GM06990 (cell line): ENCODE data around the gene GPR162.

Source experiments
- DNase-seq: peaks from one replicate; pipeline ENCODE4 v3.0.0-alpha.2; 2011; ENCODE audit not compliant: insufficient read length; ENCODE audit errors: extremely low read depth
- H3K27me3 ChIP-seq: replicated peaks from 2 replicates; pipeline ENCODE4 v1.6.0; 2011; ENCODE audit warnings: low read length; ENCODE audit not compliant: control insufficient read depth, insufficient read depth
- H3K36me3 ChIP-seq: 2 replicates; pipeline ENCODE4 v1.5.1; 2011; ENCODE audit warnings: low read length; ENCODE audit not compliant: control insufficient read depth, insufficient read depth
- H3K4me3 ChIP-seq: replicated peaks from 2 replicates; pipeline ENCODE4 v1.5.1; 2011; ENCODE audit warnings: low read depth, mild to moderate bottlenecking, control low read depth, low read length
- TF ChIP-seq, protein P1 (sequence below): IDR thresholded peaks from 2 replicates; pipeline ENCODE4 v1.5.1; 2011; ENCODE audit warnings: low read length, control low read depth, mild to moderate bottlenecking, inconsistent platforms; ENCODE audit not compliant: insufficient read depth, poor library complexity, severe bottlenecking

Gene GPR162

DNA sequence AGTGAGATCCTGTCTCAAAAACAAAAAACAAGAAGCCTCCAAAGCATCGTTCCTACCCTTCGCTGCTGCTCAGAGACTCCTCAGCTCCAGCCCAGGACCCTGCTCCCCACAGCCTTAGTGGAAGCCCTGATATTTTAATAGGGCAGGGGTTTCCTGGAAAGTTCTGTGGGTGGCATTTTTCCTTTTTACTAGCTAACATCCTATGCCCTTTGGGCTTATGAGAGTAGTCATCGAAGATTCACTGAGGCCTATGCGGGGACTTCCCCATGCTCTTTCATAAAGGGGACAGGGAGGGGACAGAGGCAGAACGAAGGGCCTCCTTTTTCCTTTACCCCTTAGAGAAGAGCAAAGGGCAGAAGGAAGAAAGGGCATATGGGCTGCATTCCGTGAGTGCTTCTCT lies 41.0 kb upstream of the GPR162 start:
- H3K4me3 ChIP-seq: no peak overlapping the region
- H3K36me3 ChIP-seq: no peaks in the 10 kb centered on the region; the same call in 1 of the 2 replicates
- H3K27me3 ChIP-seq: no peaks in the 10 kb centered on the region
- TF ChIP-seq, protein P1, sequence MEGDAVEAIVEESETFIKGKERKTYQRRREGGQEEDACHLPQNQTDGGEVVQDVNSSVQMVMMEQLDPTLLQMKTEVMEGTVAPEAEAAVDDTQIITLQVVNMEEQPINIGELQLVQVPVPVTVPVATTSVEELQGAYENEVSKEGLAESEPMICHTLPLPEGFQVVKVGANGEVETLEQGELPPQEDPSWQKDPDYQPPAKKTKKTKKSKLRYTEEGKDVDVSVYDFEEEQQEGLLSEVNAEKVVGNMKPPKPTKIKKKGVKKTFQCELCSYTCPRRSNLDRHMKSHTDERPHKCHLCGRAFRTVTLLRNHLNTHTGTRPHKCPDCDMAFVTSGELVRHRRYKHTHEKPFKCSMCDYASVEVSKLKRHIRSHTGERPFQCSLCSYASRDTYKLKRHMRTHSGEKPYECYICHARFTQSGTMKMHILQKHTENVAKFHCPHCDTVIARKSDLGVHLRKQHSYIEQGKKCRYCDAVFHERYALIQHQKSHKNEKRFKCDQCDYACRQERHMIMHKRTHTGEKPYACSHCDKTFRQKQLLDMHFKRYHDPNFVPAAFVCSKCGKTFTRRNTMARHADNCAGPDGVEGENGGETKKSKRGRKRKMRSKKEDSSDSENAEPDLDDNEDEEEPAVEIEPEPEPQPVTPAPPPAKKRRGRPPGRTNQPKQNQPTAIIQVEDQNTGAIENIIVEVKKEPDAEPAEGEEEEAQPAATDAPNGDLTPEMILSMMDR: no peak
- no peak for DNase-seq

DNA sequence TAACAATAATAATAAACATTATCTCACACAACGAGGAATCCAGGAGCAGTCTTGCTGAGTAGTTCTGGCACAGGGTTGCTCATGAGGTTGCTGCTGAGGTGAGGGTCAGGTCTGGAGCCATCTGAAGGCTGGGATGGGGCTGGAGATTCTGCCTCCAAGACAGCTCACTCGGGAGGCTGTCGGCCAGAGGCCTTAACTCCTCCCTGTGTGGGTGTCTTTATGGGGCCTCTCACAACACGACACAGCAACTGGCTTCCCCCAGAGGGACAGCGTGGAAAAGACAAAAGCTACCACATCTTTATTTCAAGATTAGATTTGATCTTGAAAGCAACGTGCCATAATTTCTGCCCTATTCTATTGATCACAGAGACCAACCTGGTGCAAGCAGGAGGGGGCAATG lies 39.5 kb upstream of the GPR162 start:
- no peak overlapping the region for H3K4me3 ChIP-seq
- no peak for DNase-seq
- H3K36me3 ChIP-seq: no peaks in the 10 kb centered on the region; the same call in 1 of the 2 replicates
- H3K27me3 ChIP-seq: no peaks in the 10 kb centered on the region
- TF ChIP-seq, protein P1: no peak

DNA sequence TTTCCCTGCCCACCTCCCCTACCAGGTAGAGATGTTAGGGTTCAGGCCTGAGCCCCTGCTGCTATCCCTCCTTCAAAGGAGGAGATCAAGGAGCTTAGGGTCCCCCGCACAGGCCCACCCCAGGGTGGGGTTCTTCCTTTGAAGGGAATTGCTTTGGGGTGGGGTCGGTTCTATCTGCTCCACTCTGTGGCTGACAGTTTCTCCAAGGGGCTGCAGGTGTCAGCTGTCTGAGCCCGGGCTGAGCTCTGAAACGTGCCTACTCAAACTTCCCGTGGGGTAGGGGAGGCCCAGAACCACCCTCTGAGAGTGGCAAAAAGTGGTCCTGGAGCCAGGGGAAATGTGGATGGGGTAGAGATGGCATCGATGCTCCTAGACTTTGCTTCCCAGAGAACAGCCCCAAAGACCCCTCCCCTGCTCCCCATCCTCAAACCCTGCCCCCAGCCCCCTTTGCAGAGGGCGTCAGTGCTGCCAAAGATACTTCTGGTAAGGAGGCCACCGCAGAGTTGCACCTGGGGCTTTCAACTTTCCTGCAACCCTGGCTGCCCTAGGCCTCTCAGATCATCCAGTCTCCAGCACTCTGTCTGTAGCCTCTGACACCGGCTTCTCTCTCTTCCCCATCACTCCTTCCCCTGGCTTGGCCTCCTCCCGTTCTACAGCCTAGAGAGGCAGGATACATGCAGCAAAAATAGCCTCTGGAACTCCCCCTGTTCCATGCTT lies 38.6 kb upstream of the GPR162 start:
- H3K27me3 ChIP-seq: no peaks in the 10 kb centered on the region

DNA sequence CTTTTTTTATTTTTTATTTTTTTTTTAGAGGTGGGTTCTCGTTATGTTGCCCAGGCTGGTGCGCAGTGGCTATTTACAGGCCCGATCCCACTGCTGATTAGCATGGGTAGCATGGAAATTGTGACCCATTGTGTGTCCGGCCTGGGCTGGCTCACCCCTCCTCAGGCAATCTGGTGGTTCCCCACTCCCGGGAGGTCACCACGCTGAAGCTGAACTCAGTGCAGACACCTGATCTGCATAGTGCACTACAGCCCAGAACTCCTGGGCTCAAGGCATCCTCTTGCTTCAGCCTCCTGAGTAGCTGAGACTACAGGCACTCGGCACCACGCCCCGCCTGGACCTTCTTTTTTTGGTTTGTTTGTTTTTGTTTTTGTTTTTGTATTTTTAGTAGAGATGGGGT lies 37.8 kb upstream of the GPR162 start:
- no peak overlapping the region for H3K4me3 ChIP-seq
- DNase-seq: no peak
- H3K36me3 ChIP-seq: no peaks in the 10 kb centered on the region
- TF ChIP-seq, protein P1: no peak
- no peaks in the 10 kb centered on the region for H3K27me3 ChIP-seq

More for the DNA sequence above, 38.6 kb upstream of the GPR162 start:
- TF ChIP-seq, protein P1: no peak
- Histone ChIP-seq H3K36me3 (no peaks in the 10 kb centered on the region), H3K4me3 (no peak overlapping the region)
- DNase-seq: no peak

DNA sequence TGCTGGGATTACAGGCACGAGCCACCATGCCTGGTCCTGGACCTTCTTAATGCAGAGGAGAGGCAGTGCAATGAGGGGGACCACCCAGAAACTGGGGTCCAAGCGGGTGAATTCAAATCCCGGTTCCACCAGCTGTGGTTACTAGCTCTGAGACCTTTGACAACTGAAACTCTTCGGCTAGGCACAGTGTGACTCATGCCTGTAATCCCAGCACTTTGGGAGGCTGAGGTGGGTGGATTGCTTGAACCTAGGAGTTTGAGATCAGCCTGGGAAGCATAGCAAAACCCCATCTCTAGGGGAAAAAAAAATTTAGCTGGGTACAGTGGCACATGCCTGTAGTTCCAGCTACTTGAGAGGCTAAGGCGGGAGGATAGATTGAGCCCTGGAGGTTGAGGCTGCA lies 37.3 kb upstream of the GPR162 start:
- DNase-seq: no peak
- Histone ChIP-seq H3K27me3 (no peaks in the 10 kb centered on the region), H3K4me3 (no peak overlapping the region), H3K36me3 (no peaks in the 10 kb centered on the region)
- TF ChIP-seq, protein P1: no peak

DNA sequence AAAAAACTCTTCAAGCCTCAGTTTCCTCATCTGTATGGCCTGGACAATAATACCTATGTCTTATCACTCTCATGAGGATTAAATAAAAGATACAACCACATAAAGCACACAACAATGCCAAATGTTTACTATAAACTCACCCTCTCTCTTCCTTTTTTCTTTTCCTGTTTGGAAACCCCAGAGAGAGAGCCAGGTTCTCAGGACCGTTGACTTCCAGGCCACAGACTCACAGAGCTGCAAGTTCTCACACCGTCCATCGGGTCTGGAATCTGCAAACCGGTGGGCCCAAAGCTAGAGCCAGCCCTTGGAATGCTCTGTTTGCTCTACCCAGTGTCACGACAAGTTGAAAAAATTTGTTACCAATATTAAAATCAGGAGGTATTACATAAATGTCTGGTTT lies 36.9 kb upstream of the GPR162 start:
- Histone ChIP-seq H3K36me3 (no peaks in the 10 kb centered on the region), H3K4me3 (no peak overlapping the region), H3K27me3 (no peaks in the 10 kb centered on the region)
- no peak for DNase-seq
- TF ChIP-seq, protein P1: no peak
